ENCODE results near the gene LZTS2.
"Not testable (repeated sequence)": the region's sequence is repeated elsewhere in the genome, so short reads cannot be mapped to it uniquely, and the experiment has no call there.

LZTS2 gene

DNA sequence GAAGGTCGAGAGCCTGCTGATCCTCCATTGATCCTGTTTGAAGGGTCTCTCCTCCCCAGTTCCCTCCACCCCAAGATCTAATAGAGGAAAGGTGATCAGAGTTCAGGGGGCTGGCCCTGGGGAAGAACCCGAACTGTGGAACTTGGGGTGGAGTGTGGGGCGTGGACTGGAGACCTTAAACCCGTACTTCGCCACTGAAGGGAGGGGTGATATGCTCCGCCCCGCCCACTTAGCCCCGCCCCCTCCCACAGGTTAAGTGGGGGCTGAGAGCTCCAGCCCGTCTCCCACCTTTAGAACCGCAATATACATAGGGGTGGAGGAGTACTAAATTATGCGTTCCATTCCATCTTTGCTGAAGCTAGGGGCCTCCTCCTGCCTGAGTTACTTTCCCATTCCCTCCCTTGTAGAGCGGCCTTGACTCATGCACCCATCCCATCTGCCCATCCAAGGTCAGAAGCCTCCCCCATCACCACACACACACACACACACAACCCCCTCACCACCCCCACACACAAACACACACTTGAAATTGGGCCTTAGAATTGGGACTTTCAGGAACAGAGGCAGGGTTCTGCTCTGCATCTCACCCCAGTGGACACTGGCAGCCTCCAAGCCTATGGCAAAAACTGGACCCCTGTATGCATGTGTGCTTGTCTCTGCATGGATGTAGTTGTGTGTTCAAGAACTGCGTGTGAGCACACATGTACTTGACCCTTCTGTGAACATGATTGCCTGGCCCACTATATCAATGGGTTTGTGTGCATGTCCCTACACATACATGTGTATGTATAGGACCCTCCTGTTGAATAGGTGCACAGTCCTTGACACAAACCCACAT, 29.3 kb upstream of the LZTS2 start:
- Histone ChIP-seq H3K9ac (ENCODE audit: low read depth, low read length) (no peak overlapping the region), H3K9me3 (ENCODE audit: control insufficient read depth, insufficient read depth, low read length) (no peaks in the 10 kb centered on the region), H3K4me1 (ENCODE audit: control insufficient read depth, insufficient read depth, low read length) (peaks cover 9% of the 10 kb centered on the region), H3K4me3 (ENCODE audit: low read depth, low read length) (peak overlapping the region; percentile 80), H3K27me3 (ENCODE audit: control insufficient read depth, insufficient read depth, low read length) (peaks cover 7% of the 10 kb centered on the region), H3K36me3 (ENCODE audit: control insufficient read depth, insufficient read depth, low read length) (peaks cover 4% of the 10 kb centered on the region)

DNA sequence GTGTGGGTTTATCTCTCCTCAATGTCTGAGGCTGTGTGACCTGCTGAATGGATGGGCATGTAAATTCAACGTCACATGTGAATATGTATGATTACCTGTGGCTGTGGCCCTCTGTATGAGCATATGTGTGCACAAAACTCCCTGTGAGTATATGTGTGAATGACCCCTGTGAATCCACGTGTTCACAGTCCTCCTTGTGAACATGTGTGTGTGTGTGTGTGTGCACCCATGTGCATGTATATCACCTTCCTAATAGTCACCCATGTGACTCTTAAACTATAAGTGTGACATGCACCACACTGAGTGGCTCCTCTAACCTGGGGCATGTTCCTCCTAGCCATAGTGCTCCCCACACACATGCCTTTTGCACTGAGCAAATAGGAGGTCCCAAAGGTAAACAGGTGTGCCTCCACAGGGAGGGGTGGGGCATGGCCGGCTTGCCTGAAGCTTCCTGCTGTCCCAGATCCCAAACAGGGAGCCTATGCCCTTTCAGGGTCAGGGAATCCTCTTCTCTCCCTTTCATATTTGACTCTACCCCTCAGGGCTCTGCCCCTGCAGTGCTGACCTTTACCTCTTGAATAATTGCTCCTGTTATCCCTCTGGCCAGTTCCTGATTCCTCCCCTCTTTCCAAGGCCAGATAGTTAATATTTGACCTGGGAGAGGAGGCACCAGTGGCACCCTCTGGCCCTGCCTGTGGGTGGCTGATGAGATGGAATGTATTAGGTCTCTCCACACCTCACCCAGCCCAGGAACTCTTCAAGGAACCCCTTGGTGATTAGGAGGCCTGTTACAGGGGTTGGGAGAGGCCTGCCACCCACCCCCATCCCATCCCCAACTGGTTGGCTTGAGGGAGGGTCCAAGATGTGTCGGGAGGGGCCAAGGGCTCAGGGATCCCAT, 28.4 kb upstream of the LZTS2 start:
- no peaks in the 10 kb centered on the region for H3K9me3 ChIP-seq (ENCODE audit: control insufficient read depth, insufficient read depth, low read length)
- H3K9ac ChIP-seq (ENCODE audit: low read depth, low read length), result no peak overlapping the region
- peaks cover 4% of the 10 kb centered on the region for H3K36me3 ChIP-seq (ENCODE audit: control insufficient read depth, insufficient read depth, low read length)
- H3K4me3 ChIP-seq (ENCODE audit: low read depth, low read length), result no peak overlapping the region
- peaks cover 9% of the 10 kb centered on the region for H3K4me1 ChIP-seq (ENCODE audit: control insufficient read depth, insufficient read depth, low read length)
- peaks cover 7% of the 10 kb centered on the region for H3K27me3 ChIP-seq (ENCODE audit: control insufficient read depth, insufficient read depth, low read length)

DNA sequence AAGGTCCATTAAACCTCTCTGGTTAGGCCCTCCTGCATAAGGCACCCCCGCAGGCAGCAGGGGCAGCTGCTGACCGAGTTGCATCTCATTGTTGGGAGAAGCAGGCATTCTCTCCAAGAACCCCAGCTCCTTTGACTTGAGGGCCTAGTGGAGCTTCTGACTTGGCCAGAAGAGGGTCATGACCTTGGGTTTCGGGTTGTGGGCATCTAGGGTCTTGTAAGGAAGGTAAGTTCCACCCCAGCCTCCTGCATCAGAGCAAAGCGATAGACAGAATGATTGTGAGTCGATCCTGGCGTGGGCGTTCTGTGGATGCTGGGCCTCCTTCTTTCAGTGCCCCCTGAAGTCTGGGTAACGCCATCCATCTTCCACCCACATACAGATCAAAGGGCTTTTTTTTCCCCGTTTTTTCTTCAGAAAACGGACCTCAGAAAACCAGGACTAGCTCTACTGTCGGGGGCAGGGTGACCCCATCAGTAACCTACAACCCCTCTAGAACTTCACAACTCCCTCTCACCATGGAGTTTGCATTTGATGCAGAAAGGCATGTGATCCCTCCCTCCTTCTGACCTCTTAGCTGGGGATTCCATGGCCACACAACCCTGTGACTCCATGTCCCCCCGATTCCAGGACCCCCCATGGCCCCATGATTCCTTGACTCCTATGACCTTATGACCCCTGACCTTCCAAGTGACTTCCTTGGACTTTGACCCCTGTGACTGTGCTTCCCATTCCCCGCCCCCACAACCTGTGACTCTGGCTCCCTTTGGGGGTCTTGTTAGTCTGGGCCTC, 27.3 kb upstream of the LZTS2 start:
- no peaks in the 10 kb centered on the region for H3K9me3 ChIP-seq (ENCODE audit: control insufficient read depth, insufficient read depth, low read length)
- H3K4me1 ChIP-seq (ENCODE audit: control insufficient read depth, insufficient read depth, low read length), result peaks cover 9% of the 10 kb centered on the region
- H3K27me3 ChIP-seq (ENCODE audit: control insufficient read depth, insufficient read depth, low read length), result peaks cover 7% of the 10 kb centered on the region
- no peak overlapping the region for H3K9ac ChIP-seq (ENCODE audit: low read depth, low read length)
- H3K36me3 ChIP-seq (ENCODE audit: control insufficient read depth, insufficient read depth, low read length), result peaks cover 4% of the 10 kb centered on the region
- no peak overlapping the region for H3K4me3 ChIP-seq (ENCODE audit: low read depth, low read length)

DNA sequence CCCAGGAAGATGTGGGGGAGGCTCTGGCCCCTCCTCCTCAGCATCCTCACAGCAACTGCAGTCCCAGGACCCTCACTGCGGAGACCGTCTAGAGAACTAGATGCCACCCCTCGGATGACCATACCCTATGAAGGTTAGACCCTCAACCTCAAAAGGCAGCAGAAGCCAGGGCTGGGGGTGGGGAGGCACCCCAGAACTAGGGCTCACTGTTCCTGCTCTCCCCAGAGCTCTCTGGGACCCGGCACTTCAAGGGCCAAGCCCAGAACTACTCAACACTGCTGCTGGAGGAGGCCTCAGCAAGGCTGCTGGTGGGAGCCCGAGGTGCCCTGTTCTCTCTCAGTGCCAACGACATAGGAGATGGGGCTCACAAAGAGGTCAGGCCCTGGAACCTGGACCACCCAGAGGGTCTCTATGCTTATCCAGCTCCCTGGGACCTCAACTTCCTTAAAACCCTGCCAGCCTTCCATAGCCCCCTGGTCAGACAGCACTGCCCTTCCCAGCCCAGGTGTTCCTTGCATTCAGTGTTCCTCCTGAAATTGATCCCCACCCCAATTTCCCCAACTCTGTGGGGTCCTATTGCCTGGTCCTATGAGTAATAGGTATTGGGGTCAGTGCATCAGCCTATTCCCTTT, 26.6 kb upstream of the LZTS2 start:
- Histone ChIP-seq H3K36me3 (ENCODE audit: control insufficient read depth, insufficient read depth, low read length) (peaks cover 4% of the 10 kb centered on the region), H3K9ac (ENCODE audit: low read depth, low read length) (no peak overlapping the region), H3K27me3 (ENCODE audit: control insufficient read depth, insufficient read depth, low read length) (peaks cover 7% of the 10 kb centered on the region), H3K4me3 (ENCODE audit: low read depth, low read length) (no peak overlapping the region), H3K9me3 (ENCODE audit: control insufficient read depth, insufficient read depth, low read length) (no peaks in the 10 kb centered on the region), H3K4me1 (ENCODE audit: control insufficient read depth, insufficient read depth, low read length) (peaks cover 9% of the 10 kb centered on the region)

DNA sequence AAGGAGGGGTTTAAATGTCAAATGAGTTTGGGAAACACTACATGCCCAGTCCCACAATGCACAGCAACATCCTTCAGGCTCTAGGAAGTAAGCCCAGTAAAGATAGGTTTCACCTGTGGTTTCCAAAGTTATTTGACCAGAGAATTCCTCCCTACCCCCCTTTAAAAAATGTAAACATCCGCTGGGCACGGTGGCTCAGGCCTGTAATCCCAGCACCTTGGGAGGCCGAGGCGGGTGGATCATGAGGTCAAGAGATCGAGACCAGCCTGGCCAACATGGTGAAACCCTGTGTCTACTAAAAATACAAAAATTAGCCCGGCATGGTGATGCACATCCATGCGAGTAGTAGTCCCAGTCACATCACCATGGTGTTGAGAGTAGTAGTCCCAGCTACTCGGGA, 24.2 kb upstream of the LZTS2 start:
- H3K9me3 ChIP-seq (ENCODE audit: control insufficient read depth, insufficient read depth, low read length); H3K27me3 ChIP-seq (ENCODE audit: control insufficient read depth, insufficient read depth, low read length); H3K4me3 ChIP-seq (ENCODE audit: low read depth, low read length); H3K9ac ChIP-seq (ENCODE audit: low read depth, low read length); H3K4me1 ChIP-seq (ENCODE audit: control insufficient read depth, insufficient read depth, low read length): not testable (repeated sequence)
- H3K36me3 ChIP-seq (ENCODE audit: control insufficient read depth, insufficient read depth, low read length), result peaks cover 11% of the 10 kb centered on the region

DNA sequence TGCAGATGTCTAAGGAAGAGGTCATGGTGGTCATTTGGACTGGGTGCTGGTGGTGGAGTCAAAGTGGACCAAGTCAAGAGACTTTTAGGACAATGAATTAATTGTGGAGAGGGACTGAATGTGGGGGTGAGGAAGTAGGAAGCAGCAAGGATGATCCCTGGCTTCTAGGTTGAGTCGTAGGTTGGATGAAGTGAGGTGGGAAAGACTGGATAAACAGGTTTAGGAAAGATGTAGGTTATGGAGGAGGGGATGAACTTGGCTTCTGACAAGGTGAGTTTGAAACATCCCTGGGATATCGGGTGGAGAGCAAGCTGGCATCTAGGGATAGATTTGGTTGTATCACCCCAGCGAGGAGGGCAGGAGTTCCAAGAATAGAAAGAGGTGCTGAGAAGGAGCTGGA, 22.7 kb upstream of the LZTS2 start:
- H3K9ac ChIP-seq (ENCODE audit: low read depth, low read length), result no peak overlapping the region
- no peaks in the 10 kb centered on the region for H3K27me3 ChIP-seq (ENCODE audit: control insufficient read depth, insufficient read depth, low read length)
- no peak overlapping the region for H3K4me3 ChIP-seq (ENCODE audit: low read depth, low read length)
- no peaks in the 10 kb centered on the region for H3K9me3 ChIP-seq (ENCODE audit: control insufficient read depth, insufficient read depth, low read length)
- no peaks in the 10 kb centered on the region for H3K4me1 ChIP-seq (ENCODE audit: control insufficient read depth, insufficient read depth, low read length)
- peaks cover 16% of the 10 kb centered on the region for H3K36me3 ChIP-seq (ENCODE audit: control insufficient read depth, insufficient read depth, low read length)

DNA sequence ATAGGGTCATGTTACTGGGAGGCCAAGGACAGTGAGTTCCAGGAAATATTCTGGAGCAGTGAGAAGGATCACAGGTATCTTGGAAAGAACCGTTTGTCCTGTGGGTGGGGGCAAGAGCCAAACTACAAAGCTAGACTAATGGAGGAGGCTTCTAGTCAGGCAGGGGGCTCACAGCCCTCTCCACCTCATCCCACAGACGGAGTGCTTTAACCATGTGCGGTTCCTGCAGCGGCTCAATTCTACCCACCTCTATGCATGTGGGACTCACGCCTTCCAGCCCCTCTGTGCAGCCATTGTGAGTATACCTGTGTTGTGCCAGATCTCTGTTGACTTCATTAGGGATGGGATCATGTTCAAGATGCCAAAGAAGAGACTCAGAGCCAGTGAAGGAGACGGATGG, 22.2 kb upstream of the LZTS2 start:
- Histone ChIP-seq H3K4me1 (ENCODE audit: control insufficient read depth, insufficient read depth, low read length) (no peaks in the 10 kb centered on the region), H3K4me3 (ENCODE audit: low read depth, low read length) (no peak overlapping the region), H3K9ac (ENCODE audit: low read depth, low read length) (no peak overlapping the region), H3K36me3 (ENCODE audit: control insufficient read depth, insufficient read depth, low read length) (peaks cover 16% of the 10 kb centered on the region), H3K27me3 (ENCODE audit: control insufficient read depth, insufficient read depth, low read length) (no peaks in the 10 kb centered on the region), H3K9me3 (ENCODE audit: control insufficient read depth, insufficient read depth, low read length) (no peaks in the 10 kb centered on the region)

DNA sequence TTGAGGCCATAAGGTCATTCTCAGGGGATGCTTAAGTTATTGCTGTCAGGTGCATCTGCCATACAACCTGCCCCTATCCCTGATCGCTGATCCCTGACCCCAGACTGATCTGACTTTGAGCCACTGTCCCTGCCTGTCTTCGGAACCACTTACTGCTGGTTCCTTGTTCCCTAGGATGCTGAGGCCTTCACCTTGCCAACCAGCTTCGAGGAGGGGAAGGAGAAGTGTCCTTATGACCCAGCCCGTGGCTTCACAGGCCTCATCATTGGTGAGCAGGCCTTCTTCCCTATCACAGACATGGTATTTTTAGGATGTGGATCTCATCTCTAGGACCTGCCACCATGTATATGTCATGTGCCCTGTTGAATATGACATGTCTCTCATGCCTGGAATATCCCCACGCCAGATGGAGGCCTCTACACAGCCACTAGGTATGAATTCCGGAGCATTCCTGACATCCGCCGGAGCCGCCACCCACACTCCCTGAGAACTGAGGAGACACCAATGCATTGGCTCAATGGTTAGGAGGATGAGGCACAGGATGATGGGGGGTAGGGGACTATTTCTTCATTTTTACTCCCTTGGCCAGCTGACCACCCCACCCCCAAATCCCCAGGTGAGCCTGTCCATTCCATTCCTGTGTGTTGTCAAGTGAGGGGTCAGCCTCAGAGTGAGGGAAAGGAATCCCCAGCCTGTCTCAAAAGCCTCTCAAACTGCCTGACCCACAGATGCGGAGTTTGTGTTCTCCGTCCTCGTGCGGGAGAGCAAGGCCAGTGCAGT, 21.3 kb upstream of the LZTS2 start:
- Histone ChIP-seq H3K4me1 (ENCODE audit: control insufficient read depth, insufficient read depth, low read length) (no peaks in the 10 kb centered on the region), H3K27me3 (ENCODE audit: control insufficient read depth, insufficient read depth, low read length) (no peaks in the 10 kb centered on the region), H3K36me3 (ENCODE audit: control insufficient read depth, insufficient read depth, low read length) (peaks cover 16% of the 10 kb centered on the region)

DNA sequence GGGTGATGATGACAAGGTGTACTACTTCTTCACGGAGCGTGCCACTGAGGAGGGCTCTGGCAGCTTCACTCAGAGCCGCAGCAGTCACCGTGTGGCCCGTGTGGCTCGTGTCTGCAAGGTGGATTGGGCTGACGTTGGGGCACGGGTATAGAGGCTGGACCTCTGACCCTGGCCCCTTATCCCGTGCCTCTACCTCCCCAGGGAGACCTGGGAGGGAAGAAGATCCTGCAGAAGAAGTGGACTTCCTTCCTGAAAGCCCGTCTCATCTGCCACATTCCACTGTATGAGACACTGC, 20.8 kb upstream of the LZTS2 start:
- H3K4me3 ChIP-seq (ENCODE audit: low read depth, low read length), result no peak overlapping the region
- H3K9me3 ChIP-seq (ENCODE audit: control insufficient read depth, insufficient read depth, low read length), result no peaks in the 10 kb centered on the region
- H3K4me1 ChIP-seq (ENCODE audit: control insufficient read depth, insufficient read depth, low read length), result no peaks in the 10 kb centered on the region
- no peak overlapping the region for H3K9ac ChIP-seq (ENCODE audit: low read depth, low read length)
- peaks cover 16% of the 10 kb centered on the region for H3K36me3 ChIP-seq (ENCODE audit: control insufficient read depth, insufficient read depth, low read length)
- H3K27me3 ChIP-seq (ENCODE audit: control insufficient read depth, insufficient read depth, low read length), result no peaks in the 10 kb centered on the region

More for the DNA sequence above, 21.3 kb upstream of the LZTS2 start:
- Histone ChIP-seq H3K9me3 (ENCODE audit: control insufficient read depth, insufficient read depth, low read length) (no peaks in the 10 kb centered on the region), H3K9ac (ENCODE audit: low read depth, low read length) (no peak overlapping the region), H3K4me3 (ENCODE audit: low read depth, low read length) (no peak overlapping the region)

DNA sequence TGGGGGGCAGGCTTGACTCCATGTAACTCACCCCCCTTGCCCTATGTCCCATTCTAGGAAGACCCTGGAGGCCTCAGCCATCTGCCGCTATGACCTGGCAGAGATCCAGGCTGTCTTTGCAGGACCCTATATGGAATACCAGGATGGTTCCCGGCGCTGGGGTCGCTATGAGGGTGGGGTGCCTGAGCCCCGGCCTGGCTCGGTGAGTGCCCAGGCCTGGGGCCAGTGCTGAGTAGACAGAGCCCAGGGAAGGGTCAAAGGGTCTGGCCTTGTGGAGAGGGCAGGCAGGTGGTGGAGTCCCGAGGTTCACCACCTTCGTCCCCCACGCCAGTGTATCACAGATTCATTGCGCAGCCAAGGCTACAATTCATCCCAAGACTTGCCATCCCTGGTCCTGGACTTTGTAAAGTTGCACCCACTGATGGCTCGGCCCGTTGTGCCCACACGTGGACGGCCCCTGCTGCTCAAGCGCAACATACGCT, 19.8 kb upstream of the LZTS2 start:
- Histone ChIP-seq H3K9me3 (ENCODE audit: control insufficient read depth, insufficient read depth, low read length) (no peaks in the 10 kb centered on the region), H3K9ac (ENCODE audit: low read depth, low read length) (no peak overlapping the region), H3K4me1 (ENCODE audit: control insufficient read depth, insufficient read depth, low read length) (no peaks in the 10 kb centered on the region), H3K4me3 (ENCODE audit: low read depth, low read length) (no peak overlapping the region), H3K27me3 (ENCODE audit: control insufficient read depth, insufficient read depth, low read length) (no peaks in the 10 kb centered on the region), H3K36me3 (ENCODE audit: control insufficient read depth, insufficient read depth, low read length) (peaks cover 16% of the 10 kb centered on the region)
